NK-92 (cell line): ENCODE data around the gene ATG101.
"Not testable (repeated sequence)": the region's sequence is repeated elsewhere in the genome, so short reads cannot be mapped to it uniquely, and the experiment has no call there.

Experiments
- DNase-seq: peaks from one replicate; lab custom pipeline; 2025; ENCODE audit not compliant: unreplicated experiment; lab: John Stamatoyannopoulos, UW

ATG101 gene

DNA sequence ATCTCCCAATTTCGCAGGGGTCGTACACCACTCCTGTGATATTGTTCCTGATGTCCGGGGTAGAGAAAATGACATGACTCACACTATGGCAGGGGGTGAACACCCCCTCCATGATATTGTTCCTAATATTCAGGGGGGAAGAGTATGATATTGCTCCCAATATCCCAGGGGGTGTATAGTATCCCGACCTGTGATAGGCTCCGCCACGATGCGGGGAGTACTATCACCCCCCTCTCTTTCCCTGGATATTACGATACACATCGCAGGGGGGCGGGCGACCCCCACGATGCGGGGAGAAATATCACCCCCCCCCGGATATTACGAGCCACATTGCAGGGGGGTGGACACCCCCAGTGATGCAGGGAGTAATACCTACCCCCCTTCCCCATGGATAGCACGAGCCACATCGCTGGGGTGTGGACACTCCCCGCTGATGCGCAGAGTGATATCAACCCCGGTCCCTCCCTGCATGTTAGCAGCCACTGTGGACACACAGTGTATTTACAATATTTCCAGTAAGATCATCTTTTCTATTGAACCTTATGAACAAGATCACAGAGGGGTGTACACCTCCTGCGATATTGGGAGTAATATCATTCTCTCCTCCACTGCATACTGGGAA lies 27.4 kb downstream of the ATG101 start:
- DNase-seq: no peak

DNA sequence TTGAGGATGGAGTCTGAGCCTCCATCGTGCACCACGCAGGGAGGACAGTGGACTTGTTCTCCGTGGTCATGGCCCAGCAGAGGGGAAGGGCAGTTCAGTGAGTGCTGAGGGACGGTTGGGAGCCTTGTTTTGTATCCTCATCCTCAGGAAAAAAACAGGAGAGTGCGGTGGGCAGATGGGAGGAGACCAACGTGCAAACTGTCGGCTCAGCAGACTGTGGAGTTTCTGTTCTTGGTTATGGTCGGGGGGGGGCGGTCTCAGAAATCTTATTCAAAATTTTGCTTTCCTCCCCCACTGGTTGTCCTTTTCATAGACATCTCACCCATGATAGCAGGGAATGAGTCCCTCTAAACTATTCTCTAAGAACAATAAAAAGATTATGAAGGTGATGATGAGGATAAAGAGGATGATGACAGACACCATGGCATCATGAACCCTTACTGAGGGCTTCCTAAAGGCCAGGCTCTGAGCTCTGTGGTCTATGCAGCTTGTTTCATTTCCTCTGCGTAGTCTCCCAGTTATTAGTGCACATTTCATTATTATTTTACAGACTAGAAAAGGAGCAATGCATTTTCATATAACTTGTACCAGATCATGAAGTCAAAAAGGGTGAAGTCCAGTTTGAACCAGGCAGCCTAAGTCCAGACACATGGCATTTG lies 34.8 kb downstream of the ATG101 start:
- not testable (repeated sequence) for DNase-seq

DNA sequence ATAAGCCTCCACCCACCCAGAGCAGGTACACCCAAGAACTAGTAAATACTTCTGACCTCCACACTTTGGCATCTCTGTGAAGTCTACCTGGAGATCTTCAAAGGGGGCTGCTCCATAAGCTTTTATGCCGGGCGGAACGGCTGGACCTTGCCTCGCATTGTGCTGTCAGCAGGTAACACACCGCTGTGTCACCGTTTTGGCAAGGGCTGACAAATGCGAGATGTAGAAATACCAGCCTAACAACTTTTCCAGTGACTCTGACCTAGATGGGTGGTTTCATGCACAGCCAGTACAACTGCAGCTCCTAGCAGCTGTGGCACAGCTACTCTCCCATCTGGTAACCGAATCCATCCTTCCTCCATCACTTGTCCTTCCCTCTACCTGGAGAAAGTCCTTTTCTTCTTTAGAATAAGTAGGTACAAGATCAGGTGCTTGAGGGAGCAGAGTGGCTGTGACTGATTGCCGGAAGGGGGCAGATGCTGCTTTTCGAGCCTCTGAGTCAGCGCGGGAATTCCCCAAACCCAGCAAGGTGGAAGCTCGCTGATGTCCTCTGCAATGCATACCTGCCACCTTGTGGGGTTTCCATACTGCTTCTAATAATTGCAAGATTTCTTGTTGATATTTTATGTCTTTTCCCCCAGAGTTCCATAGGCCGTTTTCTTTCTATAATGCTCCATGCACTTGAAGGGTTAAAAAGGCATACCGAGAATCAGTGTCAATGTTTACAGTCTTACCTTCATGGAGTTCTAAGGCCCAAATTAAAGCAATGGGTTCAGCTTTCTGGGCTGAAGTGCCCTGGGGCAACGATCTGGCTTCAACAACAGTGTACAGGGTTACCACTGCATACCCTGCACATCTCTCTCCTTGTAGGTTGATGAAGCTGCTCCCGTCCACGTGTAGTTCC lies 46.7 kb downstream of the ATG101 start:
- not testable (repeated sequence) for DNase-seq

DNA sequence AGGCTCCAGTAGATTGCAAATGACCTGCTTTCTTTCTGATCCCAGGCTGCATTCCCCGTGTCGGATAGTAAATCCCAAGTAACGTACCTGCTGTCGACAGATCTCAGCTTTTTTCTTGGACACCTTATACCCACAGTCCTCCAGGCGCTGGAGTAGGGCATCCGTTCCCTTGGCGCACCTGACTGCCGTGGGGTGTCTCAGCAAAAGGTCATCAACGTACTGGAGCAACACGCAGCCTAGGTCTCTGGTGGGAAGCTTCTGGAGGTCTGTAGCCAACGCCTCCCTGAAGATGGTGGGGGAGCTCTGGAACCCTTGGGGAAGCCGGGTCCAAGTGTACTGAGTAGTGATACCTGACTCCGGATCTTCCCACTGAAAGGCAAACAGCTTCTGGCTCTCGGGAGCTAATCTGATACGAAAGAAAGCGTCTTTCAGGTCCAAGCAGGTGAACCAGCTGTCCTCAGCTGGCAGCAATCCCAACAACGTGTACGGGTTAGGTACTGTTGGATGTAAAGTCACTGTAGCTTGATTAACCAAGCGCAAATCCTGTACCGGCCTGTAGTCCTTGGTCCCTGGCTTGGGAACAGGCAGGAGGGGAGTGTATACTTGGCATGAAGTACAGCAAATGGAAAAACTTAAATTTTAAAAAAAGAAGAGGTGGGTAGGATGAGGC lies 48.2 kb downstream of the ATG101 start:
- not testable (repeated sequence) for DNase-seq

DNA sequence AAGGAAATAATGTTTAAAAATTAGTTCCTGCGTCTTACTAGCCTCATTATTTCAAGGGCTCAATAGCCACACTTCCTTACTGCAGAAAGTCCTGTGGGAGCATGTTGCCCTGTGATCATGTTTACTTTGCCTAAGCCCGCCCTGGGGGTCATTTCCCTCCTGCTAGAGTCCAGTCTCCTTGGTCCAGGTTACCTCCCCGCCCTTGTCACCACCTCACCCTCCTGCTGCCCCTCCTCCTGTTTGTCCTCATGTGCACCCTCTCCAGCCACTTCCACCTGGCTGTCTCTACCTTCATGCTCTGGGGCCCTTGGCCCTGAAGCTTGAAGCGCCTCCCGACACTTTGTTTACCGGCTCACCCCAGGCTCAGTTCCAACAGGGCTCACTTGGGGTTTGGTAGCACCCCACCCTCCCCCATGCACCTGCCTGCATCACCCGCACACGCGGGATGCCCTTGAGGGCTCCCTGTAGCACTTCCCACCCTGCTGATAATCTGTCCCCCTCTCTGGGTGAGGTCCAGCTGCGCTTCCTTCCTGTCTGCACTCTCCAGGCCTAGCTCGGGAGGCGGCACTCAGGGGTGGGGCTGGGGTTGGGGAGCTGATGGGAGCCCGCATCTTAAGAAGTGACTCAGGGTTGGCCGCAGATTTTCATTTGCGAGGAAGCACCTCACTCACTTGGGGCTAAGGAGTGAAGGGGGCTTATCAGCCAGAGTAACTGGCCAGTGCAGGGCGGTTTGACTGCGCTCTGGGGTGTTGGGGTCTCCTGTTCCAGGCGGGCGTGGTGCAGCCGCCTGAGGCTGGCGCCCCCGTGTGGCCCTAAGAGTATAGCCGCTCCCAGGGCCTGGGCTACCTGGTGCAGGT lies 49.8 kb downstream of the ATG101 start:
- no peak for DNase-seq

DNA sequence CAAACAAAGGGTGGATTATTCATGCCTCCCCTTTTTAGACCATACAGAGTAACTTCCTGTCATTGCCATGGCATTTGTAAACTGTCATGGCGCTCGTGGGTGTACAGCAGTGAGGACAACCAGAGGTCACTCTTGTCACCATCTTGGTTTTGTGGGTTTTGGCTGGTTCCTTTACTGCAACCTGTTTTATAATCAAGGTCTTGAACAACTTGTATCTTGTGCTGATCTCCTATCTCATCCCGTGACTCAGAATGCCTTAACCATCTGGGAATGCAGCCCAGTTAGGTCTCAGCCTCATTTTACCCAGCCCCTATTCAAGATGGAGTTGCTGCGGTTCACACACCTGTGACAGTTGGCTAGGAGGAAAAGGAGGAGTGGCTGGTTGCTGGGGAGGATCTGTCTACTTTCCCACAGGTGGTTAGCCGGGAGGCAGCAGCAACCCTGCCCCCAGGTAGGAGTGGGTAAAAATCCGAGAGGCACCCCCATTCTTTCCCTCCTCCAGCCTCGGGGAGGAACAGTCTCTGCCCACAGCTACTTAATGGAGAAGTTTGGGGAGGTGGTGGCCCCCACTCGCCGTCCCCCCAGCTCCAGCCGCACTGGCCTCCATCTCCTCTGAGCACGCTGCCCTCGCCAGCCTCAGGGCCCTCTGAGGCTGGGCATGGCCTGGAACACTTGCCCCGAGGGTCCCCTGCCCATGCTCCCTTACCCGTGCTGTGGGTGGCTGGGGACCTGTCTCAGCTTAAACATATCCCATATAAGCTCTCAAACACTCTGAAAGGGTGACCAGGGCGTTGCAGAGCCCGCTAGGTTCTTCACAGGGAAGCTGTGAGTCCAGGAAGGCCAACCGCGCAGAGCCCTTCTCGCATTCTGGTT lies 51.4 kb downstream of the ATG101 start:
- no peak for DNase-seq

DNA sequence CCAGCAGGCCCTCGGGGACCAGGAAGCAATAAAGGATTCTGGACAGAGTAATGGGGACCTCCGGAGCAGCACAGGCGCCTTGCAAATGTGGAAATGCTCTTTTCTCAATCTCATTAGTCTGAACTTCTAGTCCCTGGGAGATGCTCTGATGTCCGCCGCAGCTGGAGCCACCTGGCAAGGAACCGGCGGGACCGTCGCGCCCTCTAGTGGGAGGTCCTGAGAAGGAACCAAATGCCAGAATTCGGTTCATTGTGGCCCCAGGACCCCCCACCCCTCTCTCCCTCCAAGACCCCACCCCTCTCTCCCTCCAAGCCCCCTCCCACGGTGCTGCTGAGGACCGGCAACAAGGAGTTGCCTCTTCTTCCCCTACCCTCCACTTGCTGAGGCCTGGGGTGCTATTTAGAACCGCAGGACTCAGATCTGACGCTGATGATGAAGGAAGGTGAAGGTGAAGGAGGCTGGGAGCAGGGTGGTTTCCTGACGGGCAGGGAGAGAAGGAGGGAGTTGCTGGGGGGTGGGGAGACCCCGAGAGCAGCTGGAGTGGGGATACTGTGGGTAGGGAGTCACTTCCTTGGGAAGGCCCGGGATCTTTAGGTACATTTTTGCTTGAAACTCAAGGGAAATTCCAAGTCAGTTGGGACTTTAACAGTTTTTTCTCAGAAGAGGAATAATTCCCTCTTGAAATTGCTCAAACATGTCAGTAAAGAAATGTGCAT lies 52.2 kb downstream of the ATG101 start:
- no peak for DNase-seq

DNA sequence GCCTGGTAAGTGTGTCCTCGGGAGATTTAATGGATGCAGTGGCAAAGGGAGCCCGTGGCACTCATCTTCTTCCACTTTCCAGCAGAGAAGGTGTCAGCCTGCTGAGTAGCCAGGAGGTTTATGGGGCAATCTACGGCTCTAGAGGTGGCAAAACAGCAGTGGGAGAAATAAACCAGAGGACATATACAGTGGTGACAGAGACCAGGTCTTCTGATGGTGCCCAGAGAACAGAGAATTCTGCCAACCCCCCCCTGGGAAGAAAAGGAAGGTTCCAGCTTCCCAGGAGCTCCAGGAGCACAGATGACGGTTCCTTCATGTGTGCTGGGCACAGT lies 52.7 kb downstream of the ATG101 start:
- DNase-seq: no peak

DNA sequence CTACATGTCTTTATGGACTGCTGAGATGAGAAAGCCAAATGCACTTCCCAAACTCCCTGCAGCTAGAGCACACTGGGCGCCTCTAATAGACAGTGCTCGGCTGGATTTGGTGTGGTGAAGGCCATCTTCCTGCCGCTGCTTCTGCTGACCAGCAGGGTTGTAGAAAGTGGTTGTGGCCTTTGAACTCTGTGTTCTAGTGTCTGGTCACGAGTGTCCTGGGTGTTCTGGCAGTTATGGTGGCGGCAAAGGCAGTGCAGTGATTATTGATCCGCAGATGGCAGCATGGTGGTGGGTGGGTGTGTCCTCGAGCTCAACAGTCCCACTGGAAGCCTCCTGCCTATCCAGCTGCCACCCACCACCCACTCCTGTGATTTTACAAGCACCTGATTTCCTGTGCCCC lies 53.1 kb downstream of the ATG101 start:
- DNase-seq: no peak

DNA sequence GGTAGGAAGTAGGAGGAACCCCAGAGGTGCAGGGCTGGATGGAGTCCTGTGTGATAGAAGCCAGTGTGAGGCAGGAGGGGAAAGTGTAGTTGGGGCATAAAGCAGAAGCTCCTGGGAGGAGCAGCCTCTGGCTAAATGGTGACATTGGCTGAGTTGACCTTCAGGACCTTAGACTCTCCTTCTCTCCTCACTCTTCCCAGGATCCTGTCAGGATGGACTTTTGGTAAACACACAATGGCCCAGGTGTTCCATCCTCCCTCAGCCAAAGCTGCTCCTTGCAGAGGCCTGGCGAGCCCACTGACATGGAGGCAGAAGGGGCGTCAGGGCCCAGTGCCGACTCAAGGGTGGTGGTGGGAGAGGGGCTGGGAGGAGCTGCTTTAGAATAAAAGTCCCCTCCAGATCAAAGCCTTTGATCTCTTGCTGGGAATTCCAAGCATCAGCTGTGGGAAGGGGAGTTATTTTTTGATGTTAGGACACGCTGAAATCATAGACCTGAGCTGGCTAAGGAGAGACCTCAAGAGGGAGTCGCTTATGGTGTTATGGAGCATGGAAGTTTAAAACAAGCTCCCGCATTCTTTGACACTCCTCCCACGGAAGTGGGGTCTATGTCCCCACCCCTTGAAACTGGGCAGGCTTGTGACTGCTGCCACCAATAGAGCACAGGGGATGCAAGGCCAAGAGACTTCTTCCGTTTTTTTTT lies 53.9 kb downstream of the ATG101 start:
- no peak for DNase-seq

DNA sequence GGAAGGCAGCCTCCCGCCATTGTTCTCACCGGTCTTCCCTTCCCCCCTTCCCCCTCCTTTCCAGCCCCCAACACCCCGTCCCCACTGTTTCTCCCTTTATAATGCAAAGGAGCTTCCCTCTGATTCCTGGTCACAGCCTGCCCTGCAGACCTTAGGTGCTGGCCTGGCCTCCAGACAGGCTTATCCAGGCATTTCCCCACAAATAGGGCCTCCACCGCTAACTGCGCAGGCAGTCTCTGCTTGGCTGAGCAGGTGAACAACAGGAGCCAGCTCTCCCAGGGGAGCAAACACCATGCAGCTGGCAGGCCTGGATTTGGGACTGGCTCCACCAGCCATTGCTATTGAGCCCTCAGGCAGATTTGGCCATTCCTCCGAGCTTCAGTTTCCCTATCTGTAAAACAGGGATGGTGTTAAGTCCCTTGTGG lies 55.7 kb downstream of the ATG101 start:
- no peak for DNase-seq

DNA sequence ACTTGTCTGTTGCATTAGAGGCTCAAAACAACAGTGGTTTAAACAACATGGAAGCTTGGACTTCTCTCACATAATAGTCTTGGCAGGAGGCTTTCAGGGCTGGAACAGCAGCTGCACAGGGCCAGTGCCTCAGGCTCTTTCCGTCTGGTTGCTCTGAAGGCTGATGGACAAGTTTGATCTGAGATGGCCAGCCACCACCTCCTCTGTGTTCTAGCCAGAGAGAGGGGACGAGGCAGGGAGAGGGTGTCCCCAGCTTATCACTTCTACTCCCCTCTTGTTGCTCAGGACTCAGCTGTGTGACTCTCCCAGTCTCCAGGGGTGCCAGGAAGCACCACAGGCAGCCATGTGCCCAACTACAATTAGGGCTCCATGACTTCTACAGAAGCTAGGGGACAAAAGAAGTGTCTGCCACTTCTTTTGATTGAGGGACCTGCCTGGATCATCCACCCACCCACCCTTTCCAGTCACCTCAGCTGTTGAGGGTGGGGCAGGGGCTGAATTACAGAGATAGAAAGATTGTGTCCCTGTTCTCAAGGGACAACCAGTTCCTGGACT lies 56.3 kb downstream of the ATG101 start:
- no peak for DNase-seq
